Kidney (tissue), 14 donors: ENCODE data around the gene TGM3. TPM values are rescaled to one million over a fixed set of nuclear protein-coding genes. Genes with fewer than 3 reads are reported as not detected.

Source experiments
- DNase-seq, 5 donors: peaks; one replicate each; pipeline ENCODE4 v3.0.0-alpha.2; 2013 to 2020
- FAIRE-seq: peaks from 2 replicates; lab custom pipeline; 2012; peaks lifted over from hg19 to GRCh38; lab: Jason Lieb, UNC
- H3K27ac ChIP-seq, 2 donors: one replicate each; pipeline ENCODE4 v1.7.0; 2013; ENCODE audit warnings: low read depth in 2 of 2, low read length in 2 of 2, inconsistent platforms in 1 of 2
- H3K27me3 ChIP-seq: one replicate; pipeline ENCODE4 v1.7.1; 2013; ENCODE audit warnings: low read length, inconsistent platforms; ENCODE audit not compliant: control insufficient read depth, insufficient read depth
- H3K36me3 ChIP-seq, 3 donors: one replicate each; pipeline versions ENCODE4 v1.7.0 to v1.7.1; 2013; ENCODE audit warnings: low read length in 3 of 3, control low read depth in 1 of 3, inconsistent platforms in 1 of 3; ENCODE audit not compliant: insufficient read depth in 3 of 3, control insufficient read depth in 2 of 3
- H3K4me1 ChIP-seq, 3 donors: one replicate each; pipeline versions ENCODE4 v1.7.0 to v1.7.1; 2013; ENCODE audit warnings: low read length in 3 of 3, inconsistent platforms in 1 of 3, low read depth in 1 of 3; ENCODE audit not compliant: control insufficient read depth in 2 of 3, insufficient read depth in 2 of 3
- H3K4me3 ChIP-seq, 3 donors: one replicate each; pipeline versions ENCODE4 v1.7.0 to v1.8.1; 2013; ENCODE audit warnings: low read length in 3 of 3, control low read depth in 1 of 3, inconsistent platforms in 1 of 3
- H3K9ac ChIP-seq, 3 donors: one replicate each; pipeline versions ENCODE4 v1.7.0 to v1.7.1; 2013; ENCODE audit warnings: low read length in 3 of 3, control low read depth in 1 of 3, inconsistent platforms in 1 of 3
- H3K9me3 ChIP-seq, 3 donors: one replicate each; pipeline versions ENCODE4 v1.7.0 to v1.7.1; 2013; ENCODE audit warnings: low read length in 3 of 3, control low read depth in 1 of 3, inconsistent platforms in 1 of 3; ENCODE audit not compliant: control insufficient read depth in 2 of 3, insufficient read depth in 1 of 3
- CTCF ChIP-seq: IDR thresholded peaks from 3 replicates; pipeline ENCODE4 v1.5.1; 2012; ENCODE audit warnings: mild to moderate bottlenecking, moderate library complexity, borderline replicate concordance; ENCODE audit not compliant: insufficient read depth; ENCODE audit errors: extremely low read depth
- intact Hi-C: fragments of 100-400 bp; cut with DNase I; formaldehyde crosslinking; loops from one replicate; pipeline ENCODE4 v1.11.1; 2022
- polyA plus RNA-seq: library from polyadenylated mRNA; stranded (reverse); fragments of 350-450 nt; fragmentation: Illumina TruSeq; extraction: RNeasy Lipid Tissue Mini Kit (QIAGEN cat#74804); gene quantifications from one replicate; pipeline ENCODE4 v1.2.3, GENCODE V29; 2014; ENCODE audit warnings: low read depth, low replicate concordance; ENCODE audit not compliant: insufficient read depth
- total RNA-seq: library from RNA; stranded (reverse); fragmentation: NEBNext Ultra II Directional; extraction: Animal tissue kit (Norgen Biotek cat#: 25700); gene quantifications from one replicate; pipeline ENCODE4 v1.2.1, GENCODE V29; 2021
- donor health status: control.
- donor health status: control.
- donor health status: control.
- donor health status: control.
- donor health status: control.
- donor health status: DM: yes; HTN: yes; CAD: no.
- donor health status: Normal renal cell carcinoma (clear cell type).

Gene TGM3
- total and polyA plus RNA-seq, 2 donors from 2014 or later: 0.13 TPM; not detected in 1

DNA sequence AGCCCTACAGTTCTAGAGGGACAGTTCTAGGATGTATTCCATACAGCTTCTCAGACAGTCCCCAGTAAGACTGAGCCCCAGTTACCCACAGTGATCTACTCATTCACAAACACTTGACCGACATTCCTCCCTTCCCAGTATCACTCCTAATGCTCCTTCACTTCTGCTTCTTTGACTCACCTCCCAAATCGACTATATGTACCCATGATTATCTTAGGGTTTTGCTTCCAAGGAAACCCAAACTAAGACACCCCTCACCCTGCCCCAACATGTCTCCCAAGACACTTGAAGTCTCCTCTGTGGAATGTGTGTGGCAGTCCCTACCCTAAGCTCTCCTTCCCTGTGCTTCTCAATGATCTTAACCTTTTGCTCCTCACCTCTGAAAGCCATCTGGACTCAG lies 61.3 kb downstream of the TGM3 start:
- H3K4me1 ChIP-seq: no peaks in the 10 kb centered on the region
- no peak for DNase-seq
- no peak overlapping the region for H3K27ac ChIP-seq
- H3K27me3 ChIP-seq: no peaks in the 10 kb centered on the region
- H3K9ac ChIP-seq: no peak overlapping the region
- peaks cover 0 to 2% (median 0%) of the 10 kb centered on the region in 3 donors for H3K9me3 ChIP-seq
- TF ChIP-seq CTCF: no peak
- no peak for FAIRE-seq
- intact Hi-C loops: no loop called here
- H3K36me3 ChIP-seq: no peaks in the 10 kb centered on the region
- no peak overlapping the region for H3K4me3 ChIP-seq

DNA sequence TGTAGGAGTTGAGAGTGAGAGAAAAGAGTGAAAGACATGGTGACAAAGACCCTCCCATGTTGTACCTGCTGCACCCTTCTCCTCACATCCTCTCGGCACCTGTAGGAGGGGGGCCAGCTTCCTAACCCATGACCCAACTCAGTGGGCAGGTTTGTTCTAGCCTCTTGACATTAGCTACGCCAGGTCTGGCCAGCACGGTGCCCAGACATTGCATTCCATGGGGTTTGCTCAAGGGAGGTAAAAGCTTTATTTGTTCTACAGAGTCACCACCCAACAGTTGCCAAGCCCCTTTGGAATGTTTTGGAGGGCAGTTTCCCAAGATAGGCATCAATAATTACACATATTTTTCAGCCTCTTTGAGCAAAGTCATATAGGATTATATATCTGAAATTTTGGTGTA lies 62.2 kb downstream of the TGM3 start:
- DNase-seq: no peak
- no peak for TF ChIP-seq CTCF
- Histone ChIP-seq H3K27me3 (no peaks in the 10 kb centered on the region), H3K27ac (no peak overlapping the region), H3K9ac (no peak overlapping the region), H3K36me3 (no peaks in the 10 kb centered on the region), H3K9me3 (peaks cover 0 to 5% (median 0%) of the 10 kb centered on the region in 3 donors), H3K4me3 (no peak overlapping the region), H3K4me1 (no peaks in the 10 kb centered on the region)
- FAIRE-seq: no peak
- intact Hi-C loops: no loop called here

GRCh38 chr20:2361035-2361593 lies 65.3 kb downstream of the TGM3 start:
- Histone ChIP-seq H3K27me3 (no peaks in the 10 kb centered on the region), H3K9me3 (peaks cover 0 to 5% (median 0%) of the 10 kb centered on the region in 3 donors), H3K36me3 (no peaks in the 10 kb centered on the region), H3K4me1 (no peaks in the 10 kb centered on the region), H3K27ac (no peak overlapping the region), H3K4me3 (no peak overlapping the region), H3K9ac (no peak overlapping the region)
- no peak for TF ChIP-seq CTCF
- intact Hi-C loops: no loop called here
- no peak for FAIRE-seq
- DNase-seq: no peak

DNA sequence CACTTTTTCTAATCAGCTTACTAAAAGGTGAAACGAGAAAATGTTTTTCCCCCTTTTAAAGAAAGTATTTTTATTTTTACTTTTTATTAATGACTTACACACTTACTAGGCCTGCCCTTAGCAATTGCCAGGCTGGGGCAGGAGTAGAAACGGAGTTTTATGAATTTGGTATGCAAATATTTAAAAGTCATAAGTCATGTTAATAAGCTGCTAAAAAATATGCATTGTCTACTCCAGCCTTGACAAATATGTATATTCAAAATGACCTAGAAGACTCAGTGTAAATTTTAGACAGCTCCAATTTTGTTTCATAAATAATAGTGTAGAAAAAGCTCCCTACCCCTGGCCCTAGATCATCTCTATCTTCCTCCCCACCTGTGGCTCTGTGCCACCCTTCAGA lies 67.4 kb downstream of the TGM3 start:
- no peak overlapping the region for H3K9ac ChIP-seq

More for the DNA sequence above, 67.4 kb downstream of the TGM3 start:
- no peak for DNase-seq
- no peak for FAIRE-seq
- H3K4me1 ChIP-seq: no peaks in the 10 kb centered on the region
- no peak overlapping the region for H3K27ac ChIP-seq
- H3K9me3 ChIP-seq: peaks cover 0 to 5% (median 0%) of the 10 kb centered on the region in 3 donors
- H3K27me3 ChIP-seq: no peaks in the 10 kb centered on the region
- no peaks in the 10 kb centered on the region for H3K36me3 ChIP-seq
- no peak for TF ChIP-seq CTCF
- intact Hi-C loops: no loop called here
- no peak overlapping the region for H3K4me3 ChIP-seq
